SK-N-SH treated with all-trans-retinoic acid at 6 μM for 48 hours (cell line): ENCODE measurements around the gene CCT3.
"Not testable (repeated sequence)": the region's sequence is repeated elsewhere in the genome, so short reads cannot be mapped to it uniquely, and the experiment has no call there.

ENCODE experiments used
- ARNTL ChIP-seq: fragments of 450-650 bp; formaldehyde crosslinking; IDR thresholded peaks from 2 replicates; pipeline ENCODE4 v1.5.0; 2020; ENCODE audit warnings: low read depth, mild to moderate bottlenecking, moderate library complexity, borderline replicate concordance
- BACH2 ChIP-seq: fragments of 250-450 bp; sonication (Bioruptor Pico); IDR thresholded peaks from 2 replicates; pipeline ENCODE4 v1.9.0; 2021; ENCODE audit warnings: mild to moderate bottlenecking, borderline replicate concordance
- ISL1 ChIP-seq: fragments of 250-450 bp; sonication (Bioruptor Pico); IDR thresholded peaks from 2 replicates; pipeline ENCODE4 v2.1.2; 2022; ENCODE audit warnings: mild to moderate bottlenecking, moderate library complexity

DNA sequence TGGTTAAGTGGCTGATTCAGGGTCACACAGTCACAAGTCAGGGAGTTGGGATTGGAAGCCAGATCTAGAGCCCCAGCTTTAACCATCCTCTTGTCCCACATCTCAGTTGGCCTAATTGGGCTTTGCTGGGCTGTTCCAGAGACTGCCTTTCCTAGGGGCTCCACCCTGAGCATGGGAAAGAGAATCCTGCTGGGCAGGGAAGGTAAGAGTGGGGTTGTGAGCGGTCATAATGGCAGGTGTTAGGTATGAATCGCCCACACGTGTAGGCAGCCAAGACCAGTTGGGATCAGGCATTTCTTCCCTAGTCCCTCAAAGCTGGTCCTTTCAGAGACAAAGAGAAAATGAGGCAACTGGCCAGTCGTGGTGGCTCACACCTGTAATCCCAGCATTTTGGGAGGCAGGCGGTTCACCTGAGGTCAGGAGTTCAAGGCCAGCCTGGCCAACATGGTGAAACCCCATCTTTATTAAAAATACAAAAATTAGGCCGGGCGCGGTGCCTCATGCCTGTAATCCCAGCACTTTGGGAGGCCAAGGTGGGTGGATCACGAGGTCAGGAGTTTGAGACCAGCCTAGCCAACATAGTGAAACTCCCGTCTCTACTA is 31.7 kb upstream of the CCT3 start:
- TF ChIP-seq BACH2 (CRISPR knock-in tag); ARNTL; ISL1 (CRISPR knock-in tag): not testable (repeated sequence)
